HG02884 (cell line): ENCODE data around the gene PRSS50.
"Not testable (repeated sequence)": the region's sequence is repeated elsewhere in the genome, so short reads cannot be mapped to it uniquely, and the experiment has no call there.

Source experiments
- ATAC-seq: cut with Tn5 transposase; IDR thresholded peaks from one replicate; pipeline ENCODE4 v1.9.1; 2021; ENCODE audit warnings: mild to moderate bottlenecking, moderate library complexity; ENCODE audit not compliant: unreplicated experiment

PRSS50 gene

GRCh38 chr3:46717447-46718231 lies at the start of gene PRSS50:
Gene PRSS50, minus strand, starts transcription at chr3:46717869. Its CDS starts 45 bp downstream, at chr3:46717824.
- ATAC-seq = no peak

- no peak for ATAC-seq
Observed at GRCh38 chr3:46764206-46764605, 46.5 kb upstream of the PRSS50 start.

- ATAC-seq = no peak
Observed at GRCh38 chr3:46763178-46763577, 45.5 kb upstream of the PRSS50 start.

GRCh38 chr3:46759239-46760167 lies 41.8 kb upstream of the PRSS50 start:
- no peak for ATAC-seq

- ATAC-seq = no peak
Observed at GRCh38 chr3:46756642-46757041, 39.0 kb upstream of the PRSS50 start.

GRCh38 chr3:46755646-46756045 lies 38.0 kb upstream of the PRSS50 start:
- no peak for ATAC-seq

- not testable (repeated sequence) for ATAC-seq
Observed at GRCh38 chr3:46753127-46753526, 35.5 kb upstream of the PRSS50 start.

- no peak for ATAC-seq
Observed at GRCh38 chr3:46750555-46751038, 32.9 kb upstream of the PRSS50 start.

- ATAC-seq = no peak
Observed at GRCh38 chr3:46749129-46749528, 31.5 kb upstream of the PRSS50 start.

GRCh38 chr3:46748170-46748569 lies 30.5 kb upstream of the PRSS50 start:
- no peak for ATAC-seq

- ATAC-seq = no peak
Observed at GRCh38 chr3:46746711-46747110, 29.0 kb upstream of the PRSS50 start.

- ATAC-seq = no peak
Observed at GRCh38 chr3:46742992-46743585, 25.4 kb upstream of the PRSS50 start.

GRCh38 chr3:46739565-46739964 lies 21.9 kb upstream of the PRSS50 start:
- ATAC-seq = not testable (repeated sequence)

GRCh38 chr3:46737329-46737731 lies 19.7 kb upstream of the PRSS50 start:
- no peak for ATAC-seq

GRCh38 chr3:46736006-46736872 lies 18.6 kb upstream of the PRSS50 start:
- ATAC-seq = no peak

GRCh38 chr3:46734773-46735172 lies 17.1 kb upstream of the PRSS50 start:
- no peak for ATAC-seq

GRCh38 chr3:46733026-46733800 lies 15.5 kb upstream of the PRSS50 start:
- ATAC-seq = no peak

- no peak for ATAC-seq
Observed at GRCh38 chr3:46731795-46732194, 14.1 kb upstream of the PRSS50 start.

- ATAC-seq = no peak
Observed at GRCh38 chr3:46730819-46731218, 13.2 kb upstream of the PRSS50 start.

GRCh38 chr3:46729038-46729437 lies 11.4 kb upstream of the PRSS50 start:
- ATAC-seq = no peak
